A549 (cell line): ENCODE results near the gene HOXB4.

Experiments
- CTCF ChIP-seq: fragments of >200 bp; sonication (Bioruptor Twin); formaldehyde crosslinking; IDR thresholded peaks from 3 replicates; pipeline ENCODE4 v1.5.1; 2016
- EP300 ChIP-seq, 2 experiments: fragments of >200 bp; sonication (Bioruptor Twin); formaldehyde crosslinking; IDR thresholded peaks; 2 replicates in 1 of 2; 3 replicates in 1 of 2; pipeline ENCODE4 v1.6.1; 2016 to 2017
- HDAC2 ChIP-seq: fragments of 200-600 bp; sonication (generic); IDR thresholded peaks from 2 replicates; pipeline ENCODE4 v1.6.1; 2016
- HES2 ChIP-seq: fragments of >200 bp; sonication (Bioruptor Twin); formaldehyde crosslinking; IDR thresholded peaks from 2 replicates; pipeline ENCODE4 v1.6.1; 2016
- HOXA7 ChIP-seq: fragments of 250-450 bp; sonication (Bioruptor Pico); IDR thresholded peaks from 2 replicates; pipeline ENCODE4 v1.5.0; 2020; ENCODE audit warnings: mild to moderate bottlenecking, moderate library complexity
- JUN ChIP-seq, 2 experiments: fragments of >200 bp; sonication (Bioruptor Twin); formaldehyde crosslinking; IDR thresholded peaks; 2 replicates in 1 of 2; 3 replicates in 1 of 2; pipeline ENCODE4 v1.6.1; 2016 to 2017
- MAFK ChIP-seq: fragments of 450-650 bp; IDR thresholded peaks from 2 replicates; pipeline ENCODE4 v1.6.1; 2014; ENCODE audit not compliant: partially characterized antibody
- MYC ChIP-seq: IDR thresholded peaks from 2 replicates; pipeline ENCODE4 v1.6.1; 2012; ENCODE audit warnings: mild to moderate bottlenecking, inconsistent platforms, low read length, improper control_type of control experiment, borderline replicate concordance

GRCh38 chr17:48565925-48566710 lies 12.0 kb downstream of the HOXB4 start:
- TF ChIP-seq CTCF (no peak), MYC (no peak), HDAC2 (no peak), HES2 (no peak), EP300 (IDR thresholded peaks at IDR 0.05) (no peak), HOXA7 (no peak), MAFK (no peak), JUN (IDR thresholded peaks at IDR 0.05) (no peak)
